Measurements from ENCODE around the gene SLC39A11. TPM values are rescaled to one million over a fixed set of nuclear protein-coding genes. Genes with fewer than 3 reads are reported as not detected.

Gene SLC39A11
- polyA plus RNA-seq, 3 donors = 16.6 to 27.9 (median 26.6) TPM

GRCh38 chr17:72792771-72793170 lies 299.7 kb downstream of the SLC39A11 start:
- Histone ChIP-seq H3K27ac (ENCODE audit: low read depth in 1 of 2, low read length in 2 of 2) (no peak overlapping the region), H3K27me3 (ENCODE audit: control insufficient read depth in 2 of 2, insufficient read depth in 2 of 2, low read length in 2 of 2) (no peaks in the 10 kb centered on the region), H3K4me1 (ENCODE audit: control insufficient read depth in 1 of 2, insufficient read depth in 2 of 2, low read length in 2 of 2) (no peaks in the 10 kb centered on the region), H4K20me1 (ENCODE audit: insufficient read depth, low read length) (no peaks in the 10 kb centered on the region), H3K79me2 (ENCODE audit: insufficient read depth, low read length) (no peaks in the 10 kb centered on the region), H3K36me3 (replicated peaks in 1 of 2; ENCODE audit: control insufficient read depth in 1 of 2, insufficient read depth in 2 of 2, low read length in 2 of 2) (peaks cover 15 to 75% of the 10 kb centered on the region in 2 donors), H3K4me3 (replicated peaks in 1 of 3; ENCODE audit: low read depth in 2 of 3, low read length in 3 of 3) (no peak overlapping the region), H3K4me2 (replicated peaks; ENCODE audit: extremely low read depth, low read length, poor library complexity, severe bottlenecking) (no peak overlapping the region), H2AFZ (ENCODE audit: insufficient read depth, low read depth, low read length, poor library complexity, severe bottlenecking) (no peak overlapping the region), H3K9me3 (replicated peaks in 1 of 2; ENCODE audit: control insufficient read depth in 1 of 2, insufficient read depth in 1 of 2, low read length in 2 of 2) (peaks cover 36 to 55% of the 10 kb centered on the region in 2 donors), H3K9ac (ENCODE audit: insufficient read depth, low read length, poor library complexity, severe bottlenecking) (no peak overlapping the region)
- Mint-ChIP-seq H3K4me1 (no peaks in the 10 kb centered on the region), H3K27ac (no peak overlapping the region), H3K4me3 (no peak overlapping the region), H3K9me3 (peaks cover 26 to 57% (median 43%) of the 10 kb centered on the region in 7 donors), H3K27me3 (ENCODE audit: low read depth in 3 of 3) (peaks cover 0 to 2% (median 0%) of the 10 kb centered on the region in 3 donors), H3K36me3 (peaks cover 61 to 63% of the 10 kb centered on the region in 2 donors)
- WGBS (ENCODE audit: insufficient coverage) = no CpG with 5 or more reads among the region's 5 CpGs
- no peak for TF ChIP-seq CTCF (IDR thresholded peaks at IDR 0.05)
- intact Hi-C loops (cut with micrococcal nuclease) = no loop called here
- no peak for DNase-seq

- H3K27ac Mint-ChIP-seq = no peak overlapping the region
- Histone ChIP-seq H3K4me2 (replicated peaks; ENCODE audit: extremely low read depth, low read length, poor library complexity, severe bottlenecking) (no peak overlapping the region), H3K9ac (ENCODE audit: insufficient read depth, low read length, poor library complexity, severe bottlenecking) (no peak overlapping the region), H3K27me3 (ENCODE audit: control insufficient read depth in 2 of 2, insufficient read depth in 2 of 2, low read length in 2 of 2) (no peaks in the 10 kb centered on the region), H3K79me2 (ENCODE audit: insufficient read depth, low read length) (no peaks in the 10 kb centered on the region), H3K36me3 (replicated peaks in 1 of 2; ENCODE audit: control insufficient read depth in 1 of 2, insufficient read depth in 2 of 2, low read length in 2 of 2) (peaks cover 12 to 51% of the 10 kb centered on the region in 2 donors), H2AFZ (ENCODE audit: insufficient read depth, low read depth, low read length, poor library complexity, severe bottlenecking) (no peak overlapping the region), H3K4me1 (ENCODE audit: control insufficient read depth in 1 of 2, insufficient read depth in 2 of 2, low read length in 2 of 2) (no peaks in the 10 kb centered on the region), H3K27ac (ENCODE audit: low read depth in 1 of 2, low read length in 2 of 2) (no peak overlapping the region), H3K9me3 (replicated peaks in 1 of 2; ENCODE audit: control insufficient read depth in 1 of 2, insufficient read depth in 1 of 2, low read length in 2 of 2) (peaks cover 36 to 37% of the 10 kb centered on the region in 2 donors), H4K20me1 (ENCODE audit: insufficient read depth, low read length) (no peaks in the 10 kb centered on the region), H3K4me3 (replicated peaks in 1 of 3; ENCODE audit: low read depth in 2 of 3, low read length in 3 of 3) (no peak overlapping the region)
- H3K4me3 Mint-ChIP-seq = no peak overlapping the region
- H3K36me3 Mint-ChIP-seq = peaks cover 47 to 51% of the 10 kb centered on the region in 2 donors
- no peak for DNase-seq
- H3K9me3 Mint-ChIP-seq = peaks cover 19 to 43% (median 29%) of the 10 kb centered on the region in 7 donors
- no peaks in the 10 kb centered on the region for H3K4me1 Mint-ChIP-seq
- TF ChIP-seq CTCF (IDR thresholded peaks at IDR 0.05) = no peak
- intact Hi-C loops (cut with micrococcal nuclease) = no loop called here
- H3K27me3 Mint-ChIP-seq (ENCODE audit: low read depth in 3 of 3) = peaks cover 0 to 4% (median 0%) of the 10 kb centered on the region in 3 donors
- no CpG with 5 or more reads among the region's 3 CpGs for WGBS (ENCODE audit: insufficient coverage)
Observed at GRCh38 chr17:72790190-72790589, 302.3 kb downstream of the SLC39A11 start.
